HG03575 (cell line): ENCODE measurements around the gene SURF4.

Source experiments
- ATAC-seq: cut with Tn5 transposase; IDR thresholded peaks from one replicate; pipeline ENCODE4 v1.9.1; 2021; ENCODE audit not compliant: unreplicated experiment, insufficient number of reproducible peaks, low FRiP score; ENCODE audit errors: extremely low read depth

SURF4 gene

GRCh38 chr9:133360400-133361393 is 15.2 kb downstream of the SURF4 start:
- no peak for ATAC-seq

- no peak for ATAC-seq
Measured at GRCh38 chr9:133359399-133360175, 16.3 kb downstream of the SURF4 start.

- no peak for ATAC-seq
Measured at GRCh38 chr9:133357656-133358055, 18.2 kb downstream of the SURF4 start.

GRCh38 chr9:133356391-133357091 is 19.3 kb downstream of the SURF4 start, which contains the start of the genes SURF1 and SURF2:
Gene SURF1 (minus strand): TSS chr9:133356487. CDS start chr9:133356453, 34 bp downstream.
Gene SURF2 (plus strand): TSS chr9:133356550. CDS start chr9:133356593, 43 bp downstream.
- ATAC-seq: no peak

- ATAC-seq: no peak
Measured at GRCh38 chr9:133355881-133356357, 19.9 kb downstream of the SURF4 start.

- ATAC-seq: no peak
Measured at GRCh38 chr9:133354766-133355165, 21.1 kb downstream of the SURF4 start.

GRCh38 chr9:133353548-133353947 is 22.3 kb downstream of the SURF4 start:
- no peak for ATAC-seq

GRCh38 chr9:133352635-133353340 is 23.1 kb downstream of the SURF4 start:
- no peak for ATAC-seq

- ATAC-seq: no peak
Measured at GRCh38 chr9:133351908-133352634, 23.8 kb downstream of the SURF4 start.

GRCh38 chr9:133351526-133351907 is 24.3 kb downstream of the SURF4 start:
- ATAC-seq: no peak

- no peak for ATAC-seq
Measured at GRCh38 chr9:133349965-133350616, 25.8 kb downstream of the SURF4 start.

- ATAC-seq: no peak
Measured at GRCh38 chr9:133348718-133349573, 26.9 kb downstream of the SURF4 start.

- ATAC-seq: no peak
Measured at GRCh38 chr9:133347985-133348717, 27.7 kb downstream of the SURF4 start, which contains the start of the genes MED22 and RPL7A. Gene MED22 (minus strand): TSS chr9:133348131. CDS start chr9:133346662, 1,469 bp downstream. Gene RPL7A (plus strand): TSS chr9:133348218. CDS start chr9:133348244, 26 bp downstream.

GRCh38 chr9:133347515-133347984 is 28.3 kb downstream of the SURF4 start:
- no peak for ATAC-seq

- no peak for ATAC-seq
Measured at GRCh38 chr9:133346021-133346785, 29.7 kb downstream of the SURF4 start.
